ENCODE data around the gene XPNPEP2. TPM values are rescaled to one million over a fixed set of nuclear protein-coding genes. Genes with fewer than 3 reads are reported as not detected.

Gene XPNPEP2
- total RNA-seq, 4 donors from 2014 or later, result 2.9 to 4.6 (median 3.9) TPM

GRCh38 chrX:129732857-129733256, 5.9 kb upstream of the XPNPEP2 start:
- no peak overlapping the region for H3K27ac ChIP-seq
- no peaks in the 10 kb centered on the region for H3K27me3 ChIP-seq
- no peaks in the 10 kb centered on the region for H3K36me3 ChIP-seq
- TF ChIP-seq POLR2A (IDR thresholded peaks at IDR 0.05), result no peak
- TF ChIP-seq CTCF (IDR thresholded peaks at IDR 0.05), result no peak
- DNase-seq, result no peak
- no peaks in the 10 kb centered on the region for H3K9me3 ChIP-seq
- intact Hi-C loops (cut with DNase I; ENCODE audit: low total_unique reads), result no loop called here
- H3K4me1 ChIP-seq, result no peaks in the 10 kb centered on the region
- H3K4me3 ChIP-seq, result no peak overlapping the region

- no peak for DNase-seq
- Histone ChIP-seq H3K27ac (no peak overlapping the region), H3K4me3 (no peak overlapping the region), H3K4me1 (no peaks in the 10 kb centered on the region), H3K36me3 (no peaks in the 10 kb centered on the region), H3K27me3 (no peaks in the 10 kb centered on the region), H3K9me3 (no peaks in the 10 kb centered on the region)
- TF ChIP-seq POLR2A (IDR thresholded peaks at IDR 0.05), result no peak
- no peak for TF ChIP-seq CTCF (IDR thresholded peaks at IDR 0.05)
- intact Hi-C loops (cut with DNase I; ENCODE audit: low total_unique reads), result no loop called here
Measured at GRCh38 chrX:129733335-129733734, 5.4 kb upstream of the XPNPEP2 start.

- intact Hi-C loops (cut with DNase I; ENCODE audit: low total_unique reads), result no loop called here
- Histone ChIP-seq H3K4me1 (no peaks in the 10 kb centered on the region), H3K27ac (no peak overlapping the region), H3K4me3 (no peak overlapping the region), H3K27me3 (no peaks in the 10 kb centered on the region), H3K36me3 (no peaks in the 10 kb centered on the region), H3K9me3 (no peaks in the 10 kb centered on the region)
- DNase-seq, result no peak
- TF ChIP-seq CTCF (IDR thresholded peaks at IDR 0.05), result no peak
- TF ChIP-seq POLR2A (IDR thresholded peaks at IDR 0.05), result no peak
Measured at GRCh38 chrX:129736491-129736890, 2.3 kb upstream of the XPNPEP2 start.

GRCh38 chrX:129737916-129738315, 863 bp upstream of the XPNPEP2 start:
- no peaks in the 10 kb centered on the region for H3K9me3 ChIP-seq
- H3K4me3 ChIP-seq, result no peak overlapping the region
- peak overlapping the region in 1 of 2 donors; percentile 55 for H3K27ac ChIP-seq
- no peaks in the 10 kb centered on the region for H3K27me3 ChIP-seq
- TF ChIP-seq POLR2A (IDR thresholded peaks at IDR 0.05) (no peak), CTCF (IDR thresholded peaks at IDR 0.05) (no peak)
- H3K4me1 ChIP-seq, result no peaks in the 10 kb centered on the region
- DNase-seq, result no peak
- intact Hi-C loops (cut with DNase I; ENCODE audit: low total_unique reads), result no loop called here
- no peaks in the 10 kb centered on the region for H3K36me3 ChIP-seq

- intact Hi-C loops (cut with DNase I; ENCODE audit: low total_unique reads), result no loop called here
- no peak for TF ChIP-seq CTCF (IDR thresholded peaks at IDR 0.05)
- no peak for TF ChIP-seq POLR2A (IDR thresholded peaks at IDR 0.05)
- Histone ChIP-seq H3K4me1 (no peaks in the 10 kb centered on the region), H3K9me3 (no peaks in the 10 kb centered on the region), H3K4me3 (no peak overlapping the region), H3K36me3 (no peaks in the 10 kb centered on the region), H3K27me3 (no peaks in the 10 kb centered on the region), H3K27ac (no peak overlapping the region)
- no peak for DNase-seq
Measured at GRCh38 chrX:129739578-129739977, 799 bp downstream of the XPNPEP2 start.

Data from uterus (tissue), 4 donors.